GM23248 (cell line): ENCODE data around the gene SSNA1. TPM values are rescaled to one million over a fixed set of nuclear protein-coding genes. Genes with fewer than 3 reads are reported as not detected.

Experiments used
- DNase-seq: peaks from one replicate; pipeline ENCODE4 v3.0.0-alpha.2; 2015
- H2AFZ ChIP-seq: fragments of 200-600 bp; sonication (generic); 2 replicates; pipeline ENCODE4 v1.6.1; 2016; ENCODE audit warnings: antibody characterized with exemption
- H3F3A ChIP-seq: fragments of 200-600 bp; sonication (generic); 2 replicates; pipeline ENCODE4 v1.6.1; 2016; ENCODE audit warnings: mild to moderate bottlenecking, antibody characterized with exemption, mixed run types; ENCODE audit not compliant: insufficient read depth
- H3K27ac ChIP-seq: fragments of 200-600 bp; sonication (generic); 2 replicates; pipeline ENCODE4 v1.5.1; 2016; ENCODE audit warnings: mild to moderate bottlenecking
- H3K27me3 ChIP-seq: fragments of 200-600 bp; sonication (generic); replicated peaks from 2 replicates; pipeline ENCODE4 v1.6.1; 2016; ENCODE audit warnings: mild to moderate bottlenecking; ENCODE audit not compliant: insufficient read depth
- H3K36me3 ChIP-seq: fragments of 200-600 bp; sonication (generic); 2 replicates; pipeline ENCODE4 v1.6.1; 2016; ENCODE audit warnings: low read depth, mild to moderate bottlenecking
- H3K4me1 ChIP-seq: fragments of 200-600 bp; sonication (generic); 2 replicates; pipeline ENCODE4 v1.6.1; 2016; ENCODE audit warnings: mild to moderate bottlenecking; ENCODE audit not compliant: insufficient read depth
- H3K4me2 ChIP-seq: fragments of 200-600 bp; sonication (generic); one replicate; pipeline ENCODE4 v1.6.1; 2016; ENCODE audit warnings: mild to moderate bottlenecking; ENCODE audit not compliant: unreplicated experiment
- H3K4me3 ChIP-seq: fragments of 200-600 bp; sonication (generic); 2 replicates; pipeline ENCODE4 v1.5.1; 2016; ENCODE audit warnings: mild to moderate bottlenecking
- H3K79me2 ChIP-seq: fragments of 200-600 bp; sonication (generic); 2 replicates; pipeline ENCODE4 v1.6.1; 2016; ENCODE audit warnings: mild to moderate bottlenecking; ENCODE audit not compliant: insufficient read depth
- H3K9ac ChIP-seq: fragments of 200-600 bp; sonication (generic); 2 replicates; pipeline ENCODE4 v1.6.1; 2016; ENCODE audit warnings: mild to moderate bottlenecking
- H3K9me2 ChIP-seq: fragments of 200-600 bp; sonication (generic); 2 replicates; pipeline ENCODE4 v1.6.1; 2016; ENCODE audit warnings: mixed run types, mild to moderate bottlenecking, moderate library complexity; ENCODE audit not compliant: insufficient read depth
- H3K9me3 ChIP-seq: fragments of 200-600 bp; sonication (generic); one replicate; pipeline ENCODE4 v1.6.1; 2017; ENCODE audit warnings: low read depth
- H4K20me1 ChIP-seq: fragments of 200-600 bp; sonication (generic); 2 replicates; pipeline ENCODE4 v1.6.0; 2016; ENCODE audit not compliant: insufficient read depth
- EZH2 ChIP-seq: fragments of 200-600 bp; sonication (generic); IDR thresholded peaks from 2 replicates; pipeline ENCODE4 v1.6.1; 2018; ENCODE audit warnings: antibody characterized with exemption, mild to moderate bottlenecking; ENCODE audit not compliant: insufficient read depth, poor library complexity, severe bottlenecking
- EZH2phosphoT487 ChIP-seq: fragments of 200-600 bp; sonication (generic); IDR thresholded peaks from 2 replicates; pipeline ENCODE4 v1.6.1; 2018; ENCODE audit warnings: antibody characterized with exemption, moderate library complexity, mild to moderate bottlenecking, low read depth; ENCODE audit not compliant: insufficient read depth
- WGBS, 2 experiments: methylation state at CpG; one replicate each; pipeline ENCODE4 v1.1.6; 2015 to 2017; ENCODE audit warnings: low lambda C conversion rate in 2 of 2, low coverage in 1 of 2; ENCODE audit errors: missing lambda C conversion rate in 2 of 2; 5-methylcytosine and 5-hydroxymethylcytosine counted together
- in situ Hi-C: fragments of 300-500 bp; cut with MboI; formaldehyde crosslinking; loops from 2 replicates; pipeline ENCODE4 v1.15.0; 2020
- polyA plus RNA-seq: library from polyadenylated mRNA; unstranded; fragments of >200 nt; fragmentation: Nextera tagmentation; extraction: Ambion mirVana; gene quantifications from 2 replicates; pipeline ENCODE4 v1.2.1, GENCODE V29; 2016
- total RNA-seq: library from RNA; depleted of rRNA; stranded (reverse); fragments of >200 nt; shearing (Covaris generic); gene quantifications from 2 replicates; pipeline ENCODE4 v1.2.3, GENCODE V29; 2014

The SSNA1 gene
- total and polyA plus RNA-seq, 2 experiments from 2014 or later: 93.1 to 105 TPM

GRCh38 chr9:137231372-137232039 lies 43.0 kb downstream of the SSNA1 start:
- no peak overlapping the region for H3K4me3 ChIP-seq
- no peaks in the 10 kb centered on the region for H3K9me2 ChIP-seq
- no peak overlapping the region for H3K4me2 ChIP-seq
- no peak overlapping the region for H3K9ac ChIP-seq
- WGBS, 2 experiments: 73 to 83% methylated on average over 18 to 23 of the region's 23 CpGs
- no peak overlapping the region for H2AFZ ChIP-seq
- H3K4me1 ChIP-seq: no peaks in the 10 kb centered on the region
- TF ChIP-seq EZH2: no peak
- no peak for TF ChIP-seq EZH2phosphoT487
- no peaks in the 10 kb centered on the region for H3K27me3 ChIP-seq
- no peaks in the 10 kb centered on the region for H3K79me2 ChIP-seq
- H3K27ac ChIP-seq: no peak overlapping the region
- H3K36me3 ChIP-seq: no peaks in the 10 kb centered on the region
- DNase-seq: no peak
- no peaks in the 10 kb centered on the region for H3F3A ChIP-seq
- H4K20me1 ChIP-seq: no peaks in the 10 kb centered on the region
- no peaks in the 10 kb centered on the region for H3K9me3 ChIP-seq
- in situ Hi-C loops: no loop called here

GRCh38 chr9:137232101-137232500 lies 43.6 kb downstream of the SSNA1 start:
- in situ Hi-C loops: no loop called here

GRCh38 chr9:137232510-137232909 lies 44.0 kb downstream of the SSNA1 start:
- Histone ChIP-seq H2AFZ (no peak overlapping the region), H3K4me3 (no peak overlapping the region)
- 63 to 67% methylated on average over 21 to 23 of the region's 24 CpGs for WGBS, 2 experiments

More at GRCh38 chr9:137232101-137232500, 43.6 kb downstream of the SSNA1 start:
- Histone ChIP-seq H3K4me3 (no peak overlapping the region), H3K9ac (no peak overlapping the region), H3K9me2 (no peaks in the 10 kb centered on the region), H3F3A (no peaks in the 10 kb centered on the region), H2AFZ (no peak overlapping the region), H4K20me1 (no peaks in the 10 kb centered on the region), H3K36me3 (no peaks in the 10 kb centered on the region), H3K4me2 (no peak overlapping the region), H3K27ac (no peak overlapping the region), H3K27me3 (no peaks in the 10 kb centered on the region), H3K79me2 (no peaks in the 10 kb centered on the region), H3K9me3 (no peaks in the 10 kb centered on the region), H3K4me1 (no peaks in the 10 kb centered on the region)
- TF ChIP-seq EZH2 (no peak), EZH2phosphoT487 (no peak)
- 54 to 65% methylated on average over 7 to 10 of the region's 10 CpGs for WGBS, 2 experiments
- no peak for DNase-seq

GRCh38 chr9:137233143-137233980 lies 44.9 kb downstream of the SSNA1 start:
- 59 to 63% methylated on average over 26 to 40 of the region's 40 CpGs for WGBS, 2 experiments
- H3K4me2 ChIP-seq: no peak overlapping the region

More at GRCh38 chr9:137232510-137232909, 44.0 kb downstream of the SSNA1 start:
- Histone ChIP-seq H3K27me3 (no peaks in the 10 kb centered on the region), H3K9ac (no peak overlapping the region), H3K9me3 (no peaks in the 10 kb centered on the region), H3F3A (no peaks in the 10 kb centered on the region), H3K27ac (no peak overlapping the region), H3K79me2 (0 out of 2 replicates have a peak, but pooled peaks cover 3% of the 10 kb centered on the region), H3K9me2 (no peaks in the 10 kb centered on the region), H3K36me3 (no peaks in the 10 kb centered on the region), H4K20me1 (no peaks in the 10 kb centered on the region), H3K4me1 (no peaks in the 10 kb centered on the region), H3K4me2 (no peak overlapping the region)
- DNase-seq: no peak
- in situ Hi-C loops: no loop called here
- no peak for TF ChIP-seq EZH2phosphoT487
- no peak for TF ChIP-seq EZH2

More at GRCh38 chr9:137233143-137233980, 44.9 kb downstream of the SSNA1 start:
- Histone ChIP-seq H2AFZ (no peak overlapping the region), H3K9me3 (no peaks in the 10 kb centered on the region), H3K9ac (no peak overlapping the region), H4K20me1 (no peaks in the 10 kb centered on the region), H3K27ac (no peak overlapping the region), H3K4me3 (no peak overlapping the region), H3K4me1 (no peaks in the 10 kb centered on the region), H3K79me2 (peaks cover 9% of the 10 kb centered on the region), H3K36me3 (no peaks in the 10 kb centered on the region), H3F3A (no peaks in the 10 kb centered on the region), H3K27me3 (no peaks in the 10 kb centered on the region), H3K9me2 (no peaks in the 10 kb centered on the region)
- TF ChIP-seq EZH2phosphoT487 (no peak), EZH2 (no peak)
- in situ Hi-C loops: no loop called here
- DNase-seq: no peak
